ENCODE measurements around the gene POLR3A. TPM values are rescaled to one million over a fixed set of nuclear protein-coding genes. Genes with fewer than 3 reads are reported as not detected.

The POLR3A gene
- total RNA-seq, 1 donor from 2014 or later = 12.6 TPM

DNA sequence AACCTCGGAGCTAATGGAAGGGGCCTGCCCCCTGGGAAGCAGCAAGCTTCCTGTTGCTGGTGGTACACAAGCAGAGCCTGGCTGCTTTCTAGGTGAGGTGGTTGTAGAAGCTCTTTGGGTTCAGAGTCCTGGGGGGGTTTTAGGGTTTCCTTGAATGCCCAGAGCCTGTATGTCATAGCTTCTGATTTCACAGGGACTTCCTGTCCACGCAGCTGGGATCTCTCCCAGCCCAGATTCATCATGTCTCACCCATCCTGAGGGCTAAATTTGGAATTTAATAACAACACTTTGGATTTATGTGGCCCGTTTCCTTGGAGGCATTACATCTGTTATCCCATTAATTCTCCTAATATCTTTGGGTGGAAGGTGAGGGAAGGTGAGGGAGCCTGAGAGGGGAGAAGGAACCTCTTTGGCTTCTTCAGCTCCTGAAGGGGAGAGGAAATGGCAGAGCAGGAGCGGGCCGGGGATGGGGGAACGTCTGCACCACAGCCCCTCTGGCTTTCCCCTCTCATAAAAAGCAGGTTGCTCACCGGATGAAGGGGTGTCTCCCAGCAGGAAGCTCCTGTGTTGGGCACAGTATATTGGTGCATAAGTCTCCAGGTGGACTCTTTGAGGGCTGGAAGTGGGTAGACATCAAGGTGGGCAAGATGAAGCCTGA is 24.0 kb upstream of the POLR3A start:
- no peak for DNase-seq (ENCODE audit: low spot score)
- ATAC-seq = no peak
- intact Hi-C loops (cut with DNase I) = no loop called here

DNA sequence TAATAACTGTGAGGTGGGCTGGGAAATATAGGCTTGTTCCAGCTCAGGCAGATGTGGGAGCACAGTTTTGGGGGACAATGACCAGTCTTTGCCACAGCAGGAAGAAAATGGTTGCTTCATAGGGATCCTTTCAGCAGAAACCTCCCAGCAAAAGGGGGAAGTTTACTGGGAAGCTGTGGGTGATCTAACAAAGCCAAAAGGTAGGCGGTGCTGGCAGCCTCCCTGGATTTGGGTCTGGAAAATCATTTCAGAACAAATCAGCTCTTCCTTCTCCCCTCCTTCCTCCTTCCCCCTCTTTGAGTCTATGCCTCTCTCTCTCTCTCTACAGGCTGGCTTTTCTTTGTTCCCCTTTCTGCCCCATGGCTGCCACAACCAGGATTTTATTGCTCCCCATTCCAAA is 20.5 kb upstream of the POLR3A start:
- ATAC-seq = no peak
- intact Hi-C loops (cut with DNase I) = loop anchor here (5.0 kb wide), 1 partner anchor 1147 kb away; no protein-coding TSS in a partner anchor
- DNase-seq (ENCODE audit: low spot score) = no peak

DNA sequence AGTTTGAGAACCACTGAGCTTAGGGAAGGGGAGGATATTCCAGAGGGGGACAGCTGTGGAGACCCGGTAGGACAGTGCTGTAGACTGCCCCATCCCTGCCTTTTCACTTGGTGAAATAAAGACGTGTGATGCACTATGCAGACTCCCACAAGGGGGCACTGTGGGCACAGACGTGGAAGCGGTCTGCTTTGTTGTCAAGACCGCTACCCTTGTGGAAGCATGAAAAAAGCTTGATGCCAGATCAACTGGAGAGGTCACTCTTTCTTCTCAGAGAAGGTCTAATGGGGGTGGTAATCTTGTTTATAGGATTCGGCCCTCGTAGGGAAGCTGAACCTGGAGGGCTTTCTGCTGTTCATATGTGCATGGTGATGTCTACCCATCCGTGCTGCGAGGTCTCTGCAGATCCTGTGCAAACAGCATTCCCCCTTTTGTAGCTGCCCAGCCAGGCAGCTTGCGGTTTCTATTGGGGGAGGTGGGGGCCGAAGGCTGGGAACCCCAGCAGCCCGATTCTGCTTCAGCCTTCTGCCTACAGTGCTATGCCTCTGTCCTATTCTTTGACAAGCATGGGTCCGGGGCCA is 18.1 kb upstream of the POLR3A start:
- DNase-seq (ENCODE audit: low spot score) (peak; percentile 95), ATAC-seq (peak; percentile 85)
- intact Hi-C loops (cut with DNase I) = loop anchor here (5.0 kb wide), 1 partner anchor 1150 kb away; no protein-coding TSS in a partner anchor

DNA sequence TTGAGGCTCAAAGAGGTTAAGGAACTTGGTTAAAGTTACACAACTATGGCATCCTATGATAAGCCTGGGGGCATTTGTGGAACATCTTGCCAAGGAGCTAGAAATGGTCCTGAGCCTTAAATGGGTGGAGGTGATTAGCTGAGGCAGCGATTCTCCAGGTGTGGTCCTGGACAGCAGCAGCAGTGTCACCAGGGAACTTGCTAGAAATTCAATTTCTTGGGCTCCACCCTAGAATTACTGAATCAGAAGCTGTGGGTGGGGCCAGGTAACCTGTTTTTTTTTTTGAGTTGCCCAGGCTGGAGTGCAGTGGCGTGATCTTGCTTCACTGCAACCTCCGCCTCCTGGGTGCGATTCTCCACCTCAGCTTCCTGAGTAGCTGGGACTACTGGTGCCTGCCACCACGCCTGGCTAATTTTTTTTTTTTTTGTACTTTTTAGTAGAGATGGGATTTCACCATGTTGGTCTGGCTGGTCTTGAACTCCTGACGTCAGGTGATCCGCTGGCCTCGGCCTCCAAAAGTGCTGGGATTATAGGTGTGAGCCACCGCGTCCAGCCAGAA is 17.5 kb upstream of the POLR3A start:
- no peak for ATAC-seq
- intact Hi-C loops (cut with DNase I) = loop anchor here (5.0 kb wide), 1 partner anchor 1151 kb away; no protein-coding TSS in a partner anchor
- no peak for DNase-seq (ENCODE audit: low spot score)

DNA sequence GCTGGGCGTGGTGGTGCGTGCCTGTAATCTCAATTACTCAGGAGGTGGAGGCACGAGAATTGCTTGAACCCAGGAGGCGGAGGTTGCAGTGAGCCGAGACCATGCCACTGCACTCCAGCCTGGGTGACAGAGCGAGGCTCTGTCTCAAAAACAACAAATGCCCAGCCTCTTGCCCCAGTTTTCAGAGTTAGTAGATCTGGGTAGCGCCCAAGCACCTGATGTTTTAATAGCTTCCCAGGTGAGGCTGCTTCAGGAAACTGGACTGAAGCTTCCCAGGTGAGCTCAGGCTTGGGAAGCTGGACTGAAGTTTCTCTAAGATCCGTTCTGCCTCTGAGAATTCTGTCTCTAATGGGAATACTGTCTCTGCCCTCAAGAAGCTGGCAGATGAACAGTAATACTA is 16.5 kb upstream of the POLR3A start:
- no peak for ATAC-seq
- no peak for DNase-seq (ENCODE audit: low spot score)
- intact Hi-C loops (cut with DNase I) = loop anchor here (5.0 kb wide), 1 partner anchor 1151 kb away; no protein-coding TSS in a partner anchor

DNA sequence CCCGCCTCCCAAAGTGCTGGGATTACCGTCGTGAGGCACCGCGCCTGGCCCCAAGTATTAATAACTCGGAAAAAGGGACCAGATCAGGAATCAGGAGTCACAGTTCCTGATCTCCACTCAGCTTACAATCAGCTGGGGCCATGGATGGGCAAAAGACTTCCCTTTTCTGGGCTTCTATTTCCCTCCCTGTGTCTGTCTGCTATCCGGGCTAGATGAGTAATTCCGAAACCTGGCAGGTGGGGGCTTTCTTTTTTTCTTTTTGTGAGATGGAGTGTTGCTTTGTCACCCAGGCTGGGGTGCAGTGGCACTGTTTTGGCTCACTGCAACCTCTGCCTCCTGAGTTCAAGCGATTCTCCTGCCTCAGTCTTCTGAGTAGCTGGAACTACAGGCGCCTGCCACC is 15.9 kb upstream of the POLR3A start:
- ATAC-seq = no peak
- intact Hi-C loops (cut with DNase I) = loop anchor here (5.0 kb wide), 1 partner anchor 1152 kb away; no protein-coding TSS in a partner anchor
- DNase-seq (ENCODE audit: low spot score) = no peak

DNA sequence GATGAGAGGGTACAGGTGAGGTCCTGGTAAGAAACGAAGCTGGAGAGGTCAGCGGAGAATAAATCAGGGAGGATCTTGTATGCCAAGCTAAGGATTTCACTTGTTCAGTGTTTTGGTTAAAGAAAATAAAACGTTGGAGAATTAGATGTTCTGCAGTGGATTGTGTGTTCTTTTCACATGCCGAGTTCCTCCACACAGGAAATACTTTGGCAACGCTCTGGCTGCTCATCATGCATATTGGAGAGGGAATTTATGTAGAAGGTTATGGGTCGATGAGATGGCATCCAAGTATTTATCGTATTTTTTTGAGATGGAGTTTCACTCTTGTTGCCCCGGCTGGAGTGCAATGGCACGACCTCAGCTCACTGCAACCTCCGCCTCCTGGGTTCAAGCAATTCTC is 15.4 kb upstream of the POLR3A start:
- DNase-seq (ENCODE audit: low spot score) = no peak
- intact Hi-C loops (cut with DNase I) = loop anchor here (5.0 kb wide), 1 partner anchor 1153 kb away; no protein-coding TSS in a partner anchor
- no peak for ATAC-seq

DNA sequence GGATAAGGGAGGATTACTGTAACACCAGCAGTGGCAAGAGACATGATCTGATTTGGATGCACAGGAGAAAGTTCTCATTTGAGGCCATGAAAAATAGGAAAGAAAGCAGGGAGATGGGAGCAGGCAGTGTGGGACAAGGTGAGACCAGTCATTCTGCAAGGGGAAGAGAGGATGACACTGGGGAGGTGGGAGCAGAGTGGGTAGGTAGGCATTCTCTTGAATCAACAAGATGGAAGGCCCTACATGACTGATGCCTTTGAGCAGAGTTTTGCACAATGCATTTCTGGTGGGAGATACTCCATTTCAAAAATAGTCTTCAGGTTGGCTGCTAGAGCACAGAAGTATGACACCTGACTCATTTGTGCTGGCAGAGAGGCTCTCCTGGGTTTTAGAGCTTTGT is 14.9 kb upstream of the POLR3A start:
- DNase-seq (ENCODE audit: low spot score) (no peak), ATAC-seq (no peak)
- intact Hi-C loops (cut with DNase I) = no loop called here

DNA sequence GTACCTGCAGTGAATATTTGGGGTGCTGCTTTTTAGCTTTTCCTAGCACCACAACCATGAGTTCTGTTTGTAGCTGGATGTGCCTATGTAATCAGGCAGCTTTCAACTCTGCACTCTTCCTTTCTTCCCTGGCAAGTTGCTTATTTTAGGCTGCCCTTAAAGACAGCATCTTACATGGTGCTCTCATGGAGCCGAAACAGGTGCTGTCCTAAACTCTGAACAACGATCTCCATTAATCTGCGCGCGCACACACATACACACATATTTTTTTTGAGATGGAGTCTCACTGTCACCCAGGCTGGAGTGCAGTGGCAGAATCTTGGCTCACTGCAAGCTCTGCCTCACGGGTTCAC is 13.4 kb upstream of the POLR3A start:
- intact Hi-C loops (cut with DNase I) = no loop called here
- ATAC-seq = no peak
- no peak for DNase-seq (ENCODE audit: low spot score)

DNA sequence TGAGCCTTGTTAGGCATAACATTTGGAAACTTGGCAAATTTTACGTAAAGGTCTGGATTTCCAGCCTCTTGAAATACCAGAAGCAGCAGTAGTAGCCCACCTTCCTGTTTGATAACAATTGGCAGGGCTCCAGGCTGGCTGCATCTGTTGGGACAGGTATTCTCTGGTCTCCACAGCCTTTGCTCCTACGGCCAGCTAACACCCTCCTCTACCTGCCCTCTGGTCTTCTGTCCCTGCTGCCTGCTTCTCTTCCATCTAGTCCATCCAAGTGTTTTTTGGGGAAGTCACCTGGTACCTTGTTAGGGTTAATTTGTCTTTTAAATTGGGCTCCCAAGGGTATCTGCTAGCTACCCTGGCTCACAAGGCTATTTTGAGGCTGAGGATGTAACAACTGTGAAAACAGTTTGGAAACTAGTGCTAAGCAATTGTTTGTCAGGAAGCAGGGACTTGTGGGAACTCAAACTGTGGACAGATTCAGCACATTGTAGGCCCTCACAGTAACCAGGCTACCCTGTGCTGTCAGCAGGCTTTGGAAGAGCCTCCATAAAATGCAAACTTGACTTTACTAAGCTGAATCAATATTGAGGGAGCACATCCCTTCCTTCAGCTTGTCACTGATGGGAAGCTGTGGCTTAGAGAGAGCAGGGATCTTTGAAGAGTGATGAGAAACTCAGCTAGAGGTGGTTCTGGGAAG is 12.9 kb upstream of the POLR3A start:
- ATAC-seq (no peak), DNase-seq (ENCODE audit: low spot score) (no peak)
- intact Hi-C loops (cut with DNase I) = no loop called here

DNA sequence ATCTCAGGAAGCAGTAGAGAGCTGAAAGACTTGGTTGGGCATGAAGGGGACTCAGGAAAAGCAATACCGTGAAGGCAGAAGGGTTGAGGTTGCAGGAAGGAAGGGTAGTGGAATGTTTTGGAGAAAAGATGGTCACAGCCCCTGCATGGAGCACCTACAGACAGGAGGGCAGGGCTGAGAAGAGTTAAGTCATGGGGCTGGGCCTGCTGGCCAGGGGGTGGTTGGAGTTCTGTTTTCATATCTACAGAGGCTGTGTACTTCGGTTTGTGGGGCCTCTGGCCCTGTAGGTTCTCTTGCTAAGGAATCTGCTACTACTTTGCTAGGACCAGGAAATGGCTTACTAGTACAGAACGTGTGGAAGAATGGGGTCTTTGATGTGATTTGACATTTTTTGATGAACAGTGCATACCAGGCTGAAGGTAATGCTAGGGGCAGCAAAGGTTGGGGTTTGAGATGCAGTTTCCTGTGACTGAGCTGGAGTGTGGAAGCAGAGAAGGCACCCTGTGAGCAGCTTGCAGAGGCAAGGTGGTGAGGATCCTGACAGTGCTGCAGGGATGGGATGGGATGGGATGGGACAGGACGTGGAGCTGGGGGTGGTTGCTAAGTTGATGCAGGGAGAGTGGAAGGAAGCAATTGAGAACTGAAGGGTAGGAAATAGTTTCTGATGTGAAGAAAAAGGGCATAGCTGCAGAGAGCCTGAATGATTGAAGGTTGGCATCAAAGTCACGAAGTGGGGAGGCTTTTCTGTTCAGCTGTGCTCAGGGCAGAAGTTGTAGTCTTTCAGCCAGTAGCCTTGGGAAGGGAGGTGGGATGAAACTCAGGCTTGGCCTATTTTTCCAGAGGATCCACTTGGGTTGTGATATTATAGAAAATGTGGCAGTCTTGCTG is 12.1 kb upstream of the POLR3A start:
- intact Hi-C loops (cut with DNase I) = no loop called here
- no peak for ATAC-seq
- no peak for DNase-seq (ENCODE audit: low spot score)

DNA sequence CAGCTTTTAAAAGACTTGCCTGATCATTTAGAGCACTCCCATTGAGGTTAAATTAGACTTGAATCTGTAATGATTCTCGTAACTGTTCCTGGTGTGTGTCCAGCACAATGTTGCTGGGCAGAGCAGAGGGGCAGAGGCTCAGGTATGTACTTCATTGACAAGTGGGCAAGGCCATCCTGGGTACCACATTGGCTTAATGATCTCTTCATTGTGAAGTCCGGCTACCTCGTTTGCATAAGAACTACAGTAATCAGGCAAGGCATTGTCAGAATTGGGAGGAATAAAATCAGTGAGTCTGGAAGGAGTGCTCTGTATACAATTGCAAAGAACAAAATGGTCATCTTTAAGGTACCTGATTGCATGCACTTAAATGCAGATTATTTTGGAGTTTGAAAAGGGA is 10.4 kb upstream of the POLR3A start:
- intact Hi-C loops (cut with DNase I) = loop anchor here (5.0 kb wide), 1 partner anchor 1168 kb away; no protein-coding TSS in a partner anchor
- DNase-seq (ENCODE audit: low spot score) (no peak), ATAC-seq (no peak)

DNA sequence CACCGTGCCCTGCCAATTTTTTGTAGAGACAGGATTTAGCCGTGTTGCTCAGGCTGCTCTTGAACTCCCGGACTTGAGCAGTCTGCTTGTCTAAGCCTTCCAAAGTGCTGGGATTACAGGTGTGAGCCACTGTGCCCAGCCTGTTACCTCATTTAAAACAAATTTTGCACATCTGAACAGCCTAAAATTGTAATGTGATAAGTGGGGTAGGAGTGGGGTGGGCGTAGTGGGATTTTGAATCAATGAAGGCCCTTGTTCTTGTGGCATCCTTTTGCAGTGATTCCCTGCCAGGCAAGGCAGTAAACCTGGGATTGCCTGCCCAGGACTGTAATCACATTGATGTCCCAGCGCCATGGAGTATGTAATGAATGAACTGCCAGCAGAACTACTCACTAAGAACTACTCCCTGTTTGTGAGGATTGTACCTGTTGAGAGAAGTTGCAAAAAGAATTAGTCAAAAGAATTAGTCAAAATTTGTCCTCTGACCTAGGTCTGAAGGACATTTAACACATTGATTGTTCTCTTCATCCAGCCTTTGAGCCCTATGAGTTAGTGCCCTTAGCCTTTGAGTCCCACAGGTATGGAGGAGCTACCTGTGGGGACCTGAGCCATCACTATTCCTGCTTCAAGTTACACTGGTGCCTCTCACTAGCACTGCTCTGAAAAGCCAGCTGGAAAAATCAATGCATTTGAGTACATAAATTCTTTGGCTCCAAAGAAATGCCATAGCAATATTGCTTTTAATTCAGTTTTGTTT is 9.7 kb upstream of the POLR3A start:
- no peak for ATAC-seq
- DNase-seq (ENCODE audit: low spot score) = no peak
- intact Hi-C loops (cut with DNase I) = loop anchor here (5.0 kb wide), 1 partner anchor 1168 kb away; no protein-coding TSS in a partner anchor

DNA sequence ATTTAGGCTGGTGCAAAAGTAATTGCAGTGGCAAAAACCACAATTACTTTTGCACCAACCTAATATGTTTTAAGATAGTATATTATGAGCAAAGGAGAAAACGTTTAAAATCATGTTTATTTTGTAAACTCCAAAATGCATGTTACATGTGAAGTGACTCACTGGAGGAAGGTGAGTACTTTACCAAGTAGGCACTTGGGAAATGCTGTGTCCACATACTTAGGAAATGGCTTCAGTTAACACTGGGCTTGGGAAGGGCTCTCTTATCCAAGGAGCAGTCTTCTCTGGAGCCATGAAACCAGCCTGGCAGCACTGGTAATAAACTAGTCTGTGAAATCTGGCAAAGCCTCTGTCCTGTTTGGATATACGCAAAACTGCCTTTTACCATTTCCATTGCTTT is 8.8 kb upstream of the POLR3A start:
- no peak for DNase-seq (ENCODE audit: low spot score)
- ATAC-seq = no peak
- intact Hi-C loops (cut with DNase I) = loop anchor here (5.0 kb wide), 1 partner anchor 1169 kb away; no protein-coding TSS in a partner anchor

DNA sequence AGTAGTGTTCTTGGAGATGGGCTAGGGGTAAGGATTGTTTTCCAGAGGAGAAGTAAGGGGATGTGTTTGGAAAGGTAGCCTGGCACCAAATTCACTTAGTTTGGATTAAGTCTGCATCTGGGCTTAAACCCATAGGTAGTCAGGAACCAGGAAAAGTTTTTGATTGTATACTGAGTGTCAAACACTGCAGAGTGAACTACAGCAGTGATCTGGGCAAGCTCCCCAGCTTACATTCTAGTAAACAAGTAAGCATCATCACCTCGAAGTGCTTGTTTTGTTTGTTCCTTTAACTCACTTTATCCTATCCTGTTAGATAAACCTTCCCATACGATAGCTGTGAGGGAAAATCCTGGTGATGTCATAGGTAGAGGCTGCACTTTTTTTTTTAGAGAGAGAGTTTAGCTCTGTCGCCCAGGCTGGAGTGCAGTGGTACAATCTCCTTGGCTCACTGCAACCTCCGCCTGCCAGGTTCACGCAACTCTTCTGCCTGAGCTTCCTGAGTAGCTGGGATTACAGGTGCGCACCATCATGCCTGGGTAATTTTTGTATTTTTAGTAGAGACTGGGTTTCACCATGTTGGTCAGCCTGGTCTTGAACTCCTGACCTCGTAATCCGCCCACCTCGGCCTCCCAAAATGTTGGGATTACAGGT is 6.7 kb upstream of the POLR3A start:
- DNase-seq (ENCODE audit: low spot score) = no peak
- ATAC-seq = no peak
- intact Hi-C loops (cut with DNase I) = loop anchor here (5.0 kb wide), 1 partner anchor 1171 kb away; no protein-coding TSS in a partner anchor

DNA sequence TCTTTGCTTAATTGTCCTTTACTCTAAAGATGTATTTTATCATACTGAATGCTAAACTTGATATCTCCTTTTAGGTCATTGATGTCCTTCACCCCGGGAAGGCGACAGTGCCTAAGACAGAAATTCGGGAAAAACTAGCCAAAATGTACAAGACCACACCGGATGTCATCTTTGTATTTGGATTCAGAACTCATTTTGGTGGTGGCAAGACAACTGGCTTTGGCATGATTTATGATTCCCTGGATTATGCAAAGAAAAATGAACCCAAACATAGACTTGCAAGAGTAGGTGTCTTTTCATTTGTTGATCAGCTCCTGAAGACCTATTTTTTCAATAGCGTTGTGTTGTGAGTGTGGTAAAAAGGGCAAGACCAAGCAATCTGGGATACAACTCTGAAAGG is 6.1 kb upstream of the POLR3A start:
- intact Hi-C loops (cut with DNase I) = loop anchor here (5.0 kb wide), 1 partner anchor 1172 kb away; no protein-coding TSS in a partner anchor
- no peak for ATAC-seq
- DNase-seq (ENCODE audit: low spot score) = no peak

DNA sequence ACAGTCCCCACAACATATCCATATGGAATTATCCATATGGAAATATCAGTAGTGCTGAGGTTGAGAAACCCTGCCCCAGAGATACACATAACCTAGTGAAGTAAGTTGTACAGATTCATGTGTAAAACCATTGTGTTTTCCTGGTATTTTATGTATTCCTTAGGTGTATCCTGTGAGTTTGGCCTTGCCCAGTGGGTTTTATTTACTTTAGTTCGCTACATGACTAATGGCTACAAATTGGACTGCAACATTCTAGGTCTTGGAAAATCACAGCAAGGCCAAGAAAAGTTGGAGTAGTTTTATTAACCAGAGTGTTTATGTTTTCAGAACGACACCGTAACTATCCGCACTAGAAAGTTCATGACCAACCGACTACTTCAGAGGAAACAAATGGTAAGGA is 5.7 kb upstream of the POLR3A start:
- ATAC-seq = no peak
- DNase-seq (ENCODE audit: low spot score) = no peak
- intact Hi-C loops (cut with DNase I) = loop anchor here (5.0 kb wide), 1 partner anchor 1172 kb away; no protein-coding TSS in a partner anchor

Data from sciatic nerve (tissue), 2 donors.